SK-N-SH (cell line): ENCODE results near the gene OR8D4.
"Not testable (repeated sequence)": the region's sequence is repeated elsewhere in the genome, so short reads cannot be mapped to it uniquely, and the experiment has no call there.

Experiments used
- EP300 ChIP-seq, 2 experiments: IDR thresholded peaks; 2 replicates each; pipeline versions ENCODE4 v1.4.0 to v1.6.1; 2012; ENCODE audit warnings: borderline replicate concordance in 1 of 2, low read depth in 1 of 2, low read length in 1 of 2
- FOXM1 ChIP-seq: IDR thresholded peaks from 2 replicates; pipeline ENCODE4 v1.4.0; 2012; ENCODE audit warnings: low read depth, mild to moderate bottlenecking
- NRF1 ChIP-seq: IDR thresholded peaks from 2 replicates; pipeline ENCODE4 v1.6.1; 2012; ENCODE audit warnings: low read depth, mild to moderate bottlenecking, low read length
- RFX5 ChIP-seq: IDR thresholded peaks from 2 replicates; pipeline ENCODE4 v1.6.1; 2012; ENCODE audit warnings: mild to moderate bottlenecking, improper control_type of control experiment, low read length
- SMC3 ChIP-seq: IDR thresholded peaks from 2 replicates; pipeline ENCODE4 v1.6.1; 2012; ENCODE audit warnings: low read depth, low read length, improper control_type of control experiment
- TF ChIP-seq, protein P1 (sequence below): fragments of 200-600 bp; sonication (generic); IDR thresholded peaks from 2 replicates; pipeline ENCODE4 v1.6.1; 2017; ENCODE audit warnings: antibody characterized with exemption, mild to moderate bottlenecking, moderate library complexity
- TF ChIP-seq, protein P2 (sequence below): IDR thresholded peaks from 2 replicates; pipeline ENCODE4 v1.6.1; 2012; ENCODE audit warnings: mild to moderate bottlenecking, low read depth, low read length, moderate library complexity

DNA sequence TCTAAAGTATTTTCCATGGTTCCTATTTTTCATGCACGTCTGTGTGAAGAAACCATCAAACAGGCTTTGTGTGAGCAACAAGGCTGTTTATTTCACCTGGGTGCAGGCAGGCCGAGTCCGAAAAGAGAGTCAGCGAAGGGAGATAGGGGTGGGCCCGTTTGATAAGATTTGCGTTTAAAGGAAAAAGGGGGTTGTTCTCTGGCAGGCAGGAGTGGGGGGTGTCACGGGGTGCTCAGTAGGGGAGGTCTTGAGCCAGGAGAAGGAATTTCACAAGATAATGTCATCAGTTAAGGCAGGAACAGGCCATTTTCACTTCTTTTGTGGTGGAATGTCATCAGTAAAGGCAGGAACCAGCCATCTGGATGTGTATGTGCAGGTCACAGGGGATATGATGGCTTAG, 36.7 kb upstream of the OR8D4 start:
- TF ChIP-seq, protein P1, sequence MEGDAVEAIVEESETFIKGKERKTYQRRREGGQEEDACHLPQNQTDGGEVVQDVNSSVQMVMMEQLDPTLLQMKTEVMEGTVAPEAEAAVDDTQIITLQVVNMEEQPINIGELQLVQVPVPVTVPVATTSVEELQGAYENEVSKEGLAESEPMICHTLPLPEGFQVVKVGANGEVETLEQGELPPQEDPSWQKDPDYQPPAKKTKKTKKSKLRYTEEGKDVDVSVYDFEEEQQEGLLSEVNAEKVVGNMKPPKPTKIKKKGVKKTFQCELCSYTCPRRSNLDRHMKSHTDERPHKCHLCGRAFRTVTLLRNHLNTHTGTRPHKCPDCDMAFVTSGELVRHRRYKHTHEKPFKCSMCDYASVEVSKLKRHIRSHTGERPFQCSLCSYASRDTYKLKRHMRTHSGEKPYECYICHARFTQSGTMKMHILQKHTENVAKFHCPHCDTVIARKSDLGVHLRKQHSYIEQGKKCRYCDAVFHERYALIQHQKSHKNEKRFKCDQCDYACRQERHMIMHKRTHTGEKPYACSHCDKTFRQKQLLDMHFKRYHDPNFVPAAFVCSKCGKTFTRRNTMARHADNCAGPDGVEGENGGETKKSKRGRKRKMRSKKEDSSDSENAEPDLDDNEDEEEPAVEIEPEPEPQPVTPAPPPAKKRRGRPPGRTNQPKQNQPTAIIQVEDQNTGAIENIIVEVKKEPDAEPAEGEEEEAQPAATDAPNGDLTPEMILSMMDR = not testable (repeated sequence)
- TF ChIP-seq NRF1; SMC3; RFX5; FOXM1; EP300 (IDR thresholded peaks at IDR 0.05; ENCODE audit: borderline replicate concordance in 1 of 2, low read depth in 1 of 2, low read length in 1 of 2): not testable (repeated sequence)
- TF ChIP-seq, protein P2, sequence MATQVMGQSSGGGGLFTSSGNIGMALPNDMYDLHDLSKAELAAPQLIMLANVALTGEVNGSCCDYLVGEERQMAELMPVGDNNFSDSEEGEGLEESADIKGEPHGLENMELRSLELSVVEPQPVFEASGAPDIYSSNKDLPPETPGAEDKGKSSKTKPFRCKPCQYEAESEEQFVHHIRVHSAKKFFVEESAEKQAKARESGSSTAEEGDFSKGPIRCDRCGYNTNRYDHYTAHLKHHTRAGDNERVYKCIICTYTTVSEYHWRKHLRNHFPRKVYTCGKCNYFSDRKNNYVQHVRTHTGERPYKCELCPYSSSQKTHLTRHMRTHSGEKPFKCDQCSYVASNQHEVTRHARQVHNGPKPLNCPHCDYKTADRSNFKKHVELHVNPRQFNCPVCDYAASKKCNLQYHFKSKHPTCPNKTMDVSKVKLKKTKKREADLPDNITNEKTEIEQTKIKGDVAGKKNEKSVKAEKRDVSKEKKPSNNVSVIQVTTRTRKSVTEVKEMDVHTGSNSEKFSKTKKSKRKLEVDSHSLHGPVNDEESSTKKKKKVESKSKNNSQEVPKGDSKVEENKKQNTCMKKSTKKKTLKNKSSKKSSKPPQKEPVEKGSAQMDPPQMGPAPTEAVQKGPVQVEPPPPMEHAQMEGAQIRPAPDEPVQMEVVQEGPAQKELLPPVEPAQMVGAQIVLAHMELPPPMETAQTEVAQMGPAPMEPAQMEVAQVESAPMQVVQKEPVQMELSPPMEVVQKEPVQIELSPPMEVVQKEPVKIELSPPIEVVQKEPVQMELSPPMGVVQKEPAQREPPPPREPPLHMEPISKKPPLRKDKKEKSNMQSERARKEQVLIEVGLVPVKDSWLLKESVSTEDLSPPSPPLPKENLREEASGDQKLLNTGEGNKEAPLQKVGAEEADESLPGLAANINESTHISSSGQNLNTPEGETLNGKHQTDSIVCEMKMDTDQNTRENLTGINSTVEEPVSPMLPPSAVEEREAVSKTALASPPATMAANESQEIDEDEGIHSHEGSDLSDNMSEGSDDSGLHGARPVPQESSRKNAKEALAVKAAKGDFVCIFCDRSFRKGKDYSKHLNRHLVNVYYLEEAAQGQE = not testable (repeated sequence)
